ENCODE data around the gene FKBP10. TPM values are rescaled to one million over a fixed set of nuclear protein-coding genes. Genes with fewer than 3 reads are reported as not detected.
A peak's percentile ranks its signal among the peaks of the same experiment; 100 is the strongest.

The FKBP10 gene
- total and polyA plus RNA-seq, 9 of the 15 experiments (the other 6 are each of a cell fraction or from before 2014, with no cell fraction given): 0.03 to 3.0 (median 1.4) TPM; not detected in 1

DNA sequence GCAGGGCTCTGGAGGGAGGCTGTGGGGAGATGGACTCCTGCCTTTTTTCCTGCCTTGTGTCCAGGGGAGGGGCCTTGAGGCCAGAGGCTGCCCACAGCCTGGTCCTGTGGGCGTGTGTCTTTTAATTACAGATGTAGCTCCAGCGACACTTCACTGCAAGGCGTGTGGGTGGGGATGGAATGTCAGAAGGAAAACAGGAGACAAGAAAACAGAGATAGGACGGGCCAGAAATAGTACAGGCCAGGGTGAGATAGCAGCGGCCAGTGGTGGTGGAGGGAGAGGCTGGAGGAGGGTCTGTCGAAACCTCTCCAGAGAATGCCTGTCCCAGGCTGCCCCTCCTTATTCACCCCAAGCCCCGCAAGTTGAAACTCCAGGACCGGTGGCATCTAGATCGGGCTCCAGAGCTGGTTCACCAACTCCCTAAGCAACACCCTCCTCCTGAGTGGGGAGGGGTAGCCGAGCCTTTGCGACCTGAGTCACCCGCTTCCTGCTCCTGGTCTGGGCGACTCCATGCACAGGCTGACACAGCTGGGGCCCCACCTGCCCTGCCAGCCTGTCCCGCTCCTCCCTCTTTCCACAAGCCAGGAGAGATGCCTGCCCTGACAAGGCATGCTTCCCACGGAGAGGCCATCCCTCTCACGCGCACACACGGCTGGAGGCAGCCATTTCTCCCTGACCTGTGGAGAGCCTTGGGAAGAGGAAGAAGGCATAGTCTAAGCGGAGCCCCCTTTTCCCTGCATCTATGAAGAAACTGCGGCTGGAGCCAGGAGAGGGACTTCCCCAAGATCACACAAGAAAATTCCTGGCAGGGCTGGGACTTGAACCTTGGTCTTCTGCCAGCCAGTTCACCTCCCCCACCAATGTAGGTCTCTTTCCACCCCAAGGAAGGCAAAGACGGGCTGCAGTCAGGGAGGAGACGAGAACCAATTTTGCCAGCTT, 19.7 kb upstream of the FKBP10 start (continued):
- TF ChIP-seq SREBF2 (CRISPR knock-in tag; IDR thresholded peaks at IDR 0.05): 0 out of 2 replicates have a peak, but pooled peaks have one; percentile 37
- no peak for TF ChIP-seq CREBBP (IDR thresholded peaks at IDR 0.05; ENCODE audit: low read depth, low read length)
- TF ChIP-seq ARID3A (IDR thresholded peaks at IDR 0.05; ENCODE audit: borderline replicate concordance, low read depth, low read length): peak; percentile 54; the same call in 1 of the 2 replicates
- TF ChIP-seq CEBPB (tag; IDR thresholded peaks at IDR 0.05): peak; percentile 49
- peak in 1 of 3 experiments; percentile 61 for TF ChIP-seq YY1 (IDR thresholded peaks at IDR 0.05; ENCODE audit: borderline replicate concordance in 1 of 3, control insufficient read depth in 1 of 3, extremely low read depth in 1 of 3, insufficient read depth in 3 of 3, insufficient read length in 1 of 3, insufficient replicate concordance in 2 of 3, low read depth in 1 of 3, low read length in 2 of 3)
- TF ChIP-seq HDAC1 (IDR thresholded peaks at IDR 0.05): peak in 1 of 2 experiments; percentile 62; a peak in 2 of 4 replicates
- 0 out of 2 replicates have a peak, but pooled peaks have one; percentile 21 for TF ChIP-seq RUNX1 (IDR thresholded peaks at IDR 0.05; ENCODE audit: low read depth)
- peak; percentile 72 for TF ChIP-seq POLR2A (conservative IDR thresholded peaks at IDR 0.05)
- no peak for TF ChIP-seq GTF2A2 (tag; IDR thresholded peaks at IDR 0.05)
- peak; percentile 38 for TF ChIP-seq POLR2B (IDR thresholded peaks at IDR 0.05; ENCODE audit: low read depth, partially characterized antibody)
- TF ChIP-seq MTF1 (CRISPR knock-in tag; IDR thresholded peaks at IDR 0.05; ENCODE audit: borderline replicate concordance): no peak
- TF ChIP-seq, protein P1, sequence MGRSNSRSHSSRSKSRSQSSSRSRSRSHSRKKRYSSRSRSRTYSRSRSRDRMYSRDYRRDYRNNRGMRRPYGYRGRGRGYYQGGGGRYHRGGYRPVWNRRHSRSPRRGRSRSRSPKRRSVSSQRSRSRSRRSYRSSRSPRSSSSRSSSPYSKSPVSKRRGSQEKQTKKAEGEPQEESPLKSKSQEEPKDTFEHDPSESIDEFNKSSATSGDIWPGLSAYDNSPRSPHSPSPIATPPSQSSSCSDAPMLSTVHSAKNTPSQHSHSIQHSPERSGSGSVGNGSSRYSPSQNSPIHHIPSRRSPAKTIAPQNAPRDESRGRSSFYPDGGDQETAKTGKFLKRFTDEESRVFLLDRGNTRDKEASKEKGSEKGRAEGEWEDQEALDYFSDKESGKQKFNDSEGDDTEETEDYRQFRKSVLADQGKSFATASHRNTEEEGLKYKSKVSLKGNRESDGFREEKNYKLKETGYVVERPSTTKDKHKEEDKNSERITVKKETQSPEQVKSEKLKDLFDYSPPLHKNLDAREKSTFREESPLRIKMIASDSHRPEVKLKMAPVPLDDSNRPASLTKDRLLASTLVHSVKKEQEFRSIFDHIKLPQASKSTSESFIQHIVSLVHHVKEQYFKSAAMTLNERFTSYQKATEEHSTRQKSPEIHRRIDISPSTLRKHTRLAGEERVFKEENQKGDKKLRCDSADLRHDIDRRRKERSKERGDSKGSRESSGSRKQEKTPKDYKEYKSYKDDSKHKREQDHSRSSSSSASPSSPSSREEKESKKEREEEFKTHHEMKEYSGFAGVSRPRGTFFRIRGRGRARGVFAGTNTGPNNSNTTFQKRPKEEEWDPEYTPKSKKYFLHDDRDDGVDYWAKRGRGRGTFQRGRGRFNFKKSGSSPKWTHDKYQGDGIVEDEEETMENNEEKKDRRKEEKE (IDR thresholded peaks at IDR 0.05; ENCODE audit: borderline replicate concordance in 1 of 2, control insufficient read depth in 1 of 2, low read depth in 2 of 2, low read length in 1 of 2): no peak
- no peak for TF ChIP-seq ZNF561 (CRISPR knock-in tag; conservative IDR thresholded peaks at IDR 0.05)
- peak; percentile 85 for TF ChIP-seq DPF2 (IDR thresholded peaks at IDR 0.05)
- no peak for TF ChIP-seq ZKSCAN1 (IDR thresholded peaks at IDR 0.05; ENCODE audit: low read depth, low read length)
- peak; percentile 62 for TF ChIP-seq NBN (IDR thresholded peaks at IDR 0.05; ENCODE audit: low read depth)
- 0 out of 2 replicates have a peak, but pooled peaks have one; percentile 27 for TF ChIP-seq ZNF12 (CRISPR knock-in tag; IDR thresholded peaks at IDR 0.05)
- TF ChIP-seq MBD1 (CRISPR knock-in tag; IDR thresholded peaks at IDR 0.05): no peak
- no peak for TF ChIP-seq ZNF507 (tag; conservative IDR thresholded peaks at IDR 0.05)

All from K562 (cell line).